ENCODE measurements around the gene LRRD1.

DNA sequence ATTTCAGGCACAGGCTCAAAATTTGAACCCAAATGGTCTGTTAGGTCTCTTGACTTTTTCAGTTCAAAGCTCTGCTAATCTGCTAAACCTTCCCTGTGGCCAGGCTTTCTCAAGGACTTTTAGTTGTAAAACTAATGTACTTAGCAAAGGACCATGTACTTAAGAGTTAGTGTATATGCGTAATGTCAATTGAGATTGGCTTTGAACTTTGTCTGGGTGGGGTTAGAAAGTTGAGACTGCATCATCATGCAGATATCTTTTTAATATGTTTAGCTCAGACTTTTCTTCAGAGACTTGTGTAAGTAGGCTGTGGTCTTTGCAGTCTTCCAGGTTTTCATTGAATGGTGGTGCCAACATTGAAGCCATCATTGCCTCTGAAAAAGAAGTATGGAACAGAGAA lies 78.4 kb downstream of the LRRD1 start:
- no peak for TF ChIP-seq POLR2A (IDR thresholded peaks at IDR 0.05)
- no peak for TF ChIP-seq CTCF (IDR thresholded peaks at IDR 0.05)
- no peak for TF ChIP-seq EP300 (IDR thresholded peaks at IDR 0.05)
